ENCODE measurements around the gene CA7.
"Not testable (repeated sequence)": the region's sequence is repeated elsewhere in the genome, so short reads cannot be mapped to it uniquely, and the experiment has no call there.

The CA7 gene

DNA sequence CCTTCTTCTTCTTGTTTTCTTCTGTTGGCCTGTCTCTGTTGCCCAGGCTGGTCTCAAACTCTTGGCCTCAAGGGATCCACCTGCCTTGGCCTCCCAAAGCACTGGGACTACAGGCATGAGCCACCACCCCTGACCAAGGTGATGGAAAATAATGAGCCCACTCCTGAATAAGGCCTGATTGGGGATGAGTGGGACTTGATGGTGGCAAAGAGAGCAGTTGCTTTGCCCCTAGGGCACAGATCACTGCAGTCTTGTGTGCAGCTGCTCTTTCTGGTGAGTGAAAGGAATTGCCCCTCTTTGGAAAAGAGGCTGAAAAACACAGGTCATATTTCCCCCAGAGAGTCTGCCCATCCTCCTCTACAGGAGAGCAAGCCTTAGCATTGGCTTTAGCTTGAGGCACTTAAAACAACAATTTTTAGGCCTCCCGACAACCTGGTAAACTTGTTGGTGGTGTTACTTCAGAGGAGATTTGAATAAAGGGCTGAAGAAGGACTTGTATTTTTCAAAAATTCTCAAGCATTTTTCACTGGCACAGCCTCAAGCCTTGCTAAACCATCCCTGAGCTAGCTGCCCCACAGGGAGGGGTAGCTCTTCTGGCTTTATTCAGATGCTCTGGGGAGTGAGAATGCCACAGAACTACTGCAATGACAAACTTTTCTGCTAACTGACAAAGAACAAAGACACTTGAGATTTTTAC, 30.0 kb downstream of the CA7 start:
- DNase-seq, result no peak

DNA sequence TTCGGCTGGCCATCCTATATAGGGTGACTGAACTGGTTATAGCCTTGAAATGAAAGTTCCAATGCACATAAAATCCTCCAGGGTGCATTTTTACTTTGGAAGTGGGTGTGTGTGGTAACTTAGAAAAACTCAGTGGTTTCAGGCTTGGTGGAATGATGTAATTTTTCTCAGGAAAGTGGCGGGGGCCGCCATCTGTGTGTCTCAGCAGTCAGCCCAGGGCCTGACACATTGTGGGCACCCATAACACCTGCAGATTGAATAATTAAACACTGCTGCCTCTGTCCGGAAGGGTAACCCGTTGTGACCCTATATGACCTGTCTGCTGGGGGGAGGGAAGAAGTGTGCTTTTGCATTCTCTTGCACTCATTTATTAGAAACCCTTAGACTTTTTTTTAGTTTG, 33.9 kb downstream of the CA7 start:
- peak; percentile 76 to 83 for DNase-seq

- DNase-seq, result peak; percentile 90 to 93
Measured at GRCh38 chr16:66880288-66881013, 36.2 kb downstream of the CA7 start, which contains the start of gene PDP2. PDP2 (plus strand) TSS chr16:66880515; CDS start chr16:66884285, 3,770 bp downstream.

DNA sequence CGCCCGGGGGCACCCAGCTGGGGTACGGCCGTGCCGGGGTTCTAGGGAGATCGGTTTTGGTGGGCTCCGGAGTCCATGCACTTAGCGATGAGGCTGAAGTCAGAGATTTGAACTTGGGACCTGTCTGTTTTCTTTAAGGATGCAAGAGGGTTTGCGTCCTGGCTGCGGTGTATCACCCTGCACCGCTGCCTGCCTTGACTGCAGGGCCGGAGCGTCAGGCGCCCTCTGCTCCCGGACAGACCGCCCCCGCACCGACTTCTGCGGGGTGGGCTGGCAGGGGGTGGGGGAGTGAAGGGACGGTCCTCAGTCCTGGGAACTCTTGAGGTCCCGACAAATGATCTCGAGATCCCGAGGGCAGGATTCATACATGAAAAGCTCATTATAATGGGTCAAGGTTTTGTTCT, 36.8 kb downstream of the CA7 start:
- peak in 1 of 2 donors; percentile 21 for DNase-seq

GRCh38 chr16:66881560-66881959, 37.3 kb downstream of the CA7 start:
- no peak for DNase-seq

DNA sequence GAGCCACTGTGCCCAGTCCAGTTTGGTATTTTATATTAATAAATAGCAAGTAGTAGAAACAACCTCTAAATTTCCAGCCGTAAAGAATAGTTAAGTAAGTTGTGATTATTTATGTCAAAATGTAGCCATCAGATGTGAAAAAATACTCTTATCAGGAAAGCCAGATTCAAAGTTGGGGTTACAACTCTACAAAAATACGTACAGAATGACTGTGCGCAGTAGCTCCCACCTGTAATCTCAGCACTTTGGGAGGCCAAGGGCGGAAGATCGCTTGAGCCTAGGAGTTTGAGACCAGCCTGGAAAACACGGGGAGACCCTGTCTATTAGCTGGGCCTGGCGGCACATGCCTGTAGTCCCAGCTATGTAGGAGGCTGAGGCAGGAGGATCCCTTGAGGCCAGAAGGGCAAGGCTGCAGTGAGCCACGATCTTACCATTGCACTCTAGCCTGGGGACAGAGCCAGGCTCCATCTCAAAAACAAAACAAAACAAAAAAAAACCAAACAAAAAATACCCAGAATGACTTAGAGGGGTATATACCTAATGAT, 37.8 kb downstream of the CA7 start:
- DNase-seq, result no peak

DNA sequence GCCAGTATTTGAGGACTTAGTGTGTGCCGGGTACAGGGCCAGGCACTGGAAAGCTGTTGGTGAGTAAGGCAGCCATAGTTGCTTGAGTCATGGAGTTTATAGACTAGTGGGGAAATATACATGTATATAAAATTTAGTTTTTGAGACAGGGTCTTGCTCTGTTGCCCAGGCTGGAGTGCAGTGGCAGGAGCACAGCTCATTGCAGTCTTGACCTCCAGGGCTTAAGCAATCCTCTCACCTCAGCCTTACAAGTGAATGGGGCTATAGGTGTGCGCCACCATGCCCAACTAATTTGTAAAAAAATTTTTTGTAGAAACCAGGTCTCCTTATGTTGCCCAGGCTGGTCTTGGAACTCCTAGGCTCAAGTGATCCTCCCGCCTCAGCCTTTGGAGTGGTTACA, 38.5 kb downstream of the CA7 start:
- no peak for DNase-seq

DNA sequence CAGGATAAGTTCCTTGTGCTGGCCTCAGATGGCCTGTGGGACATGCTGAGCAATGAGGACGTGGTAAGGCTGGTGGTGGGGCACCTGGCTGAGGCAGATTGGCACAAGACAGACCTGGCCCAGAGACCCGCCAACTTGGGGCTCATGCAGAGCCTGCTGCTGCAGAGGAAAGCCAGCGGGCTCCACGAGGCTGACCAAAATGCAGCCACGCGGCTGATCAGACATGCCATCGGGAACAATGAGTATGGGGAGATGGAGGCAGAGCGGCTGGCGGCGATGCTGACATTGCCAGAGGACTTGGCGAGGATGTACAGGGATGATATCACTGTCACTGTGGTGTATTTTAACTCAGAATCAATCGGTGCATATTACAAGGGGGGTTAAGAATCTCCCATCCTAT, 41.3 kb downstream of the CA7 start:
- no peak for DNase-seq

DNA sequence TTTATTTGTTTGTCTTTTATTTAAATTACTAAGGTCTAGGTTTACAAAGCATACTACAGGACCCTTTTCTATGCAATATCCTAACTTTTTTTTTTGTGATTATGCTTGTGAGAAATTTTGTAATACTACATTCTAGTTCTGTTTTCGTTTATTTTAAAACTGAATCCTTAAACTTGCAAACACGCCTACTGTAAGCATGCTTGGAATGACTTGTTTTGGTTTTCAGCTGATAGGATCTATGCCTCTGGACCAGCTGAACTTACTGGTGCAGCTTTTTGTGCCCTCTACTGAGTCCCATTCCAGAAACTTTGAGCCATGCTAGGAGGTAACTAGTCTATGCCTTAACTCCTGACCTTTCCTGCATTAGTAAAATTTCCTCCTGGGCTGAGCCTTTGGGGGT, 42.1 kb downstream of the CA7 start:
- no peak for DNase-seq

DNA sequence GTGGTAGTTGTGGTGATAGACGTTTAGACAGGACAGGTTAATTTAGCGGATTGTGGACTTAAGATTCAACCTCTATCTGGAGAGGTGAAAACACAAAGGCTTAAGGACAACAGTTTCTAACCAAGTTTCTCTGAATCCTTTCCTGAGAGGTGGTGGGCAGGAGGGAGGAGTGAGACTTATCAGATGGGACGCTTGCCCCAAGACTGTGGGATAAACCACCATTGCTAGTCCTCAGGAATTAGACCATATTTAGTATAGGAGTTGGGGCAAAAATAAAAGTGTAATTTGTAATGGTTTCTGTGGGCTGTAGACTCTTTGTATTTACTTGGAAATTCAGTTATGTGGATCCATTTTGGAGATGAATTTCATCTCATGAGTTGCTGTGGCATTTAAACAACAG, 42.7 kb downstream of the CA7 start:
- DNase-seq, result no peak

GRCh38 chr16:66888647-66889615, 44.7 kb downstream of the CA7 start:
- DNase-seq, result no peak

DNA sequence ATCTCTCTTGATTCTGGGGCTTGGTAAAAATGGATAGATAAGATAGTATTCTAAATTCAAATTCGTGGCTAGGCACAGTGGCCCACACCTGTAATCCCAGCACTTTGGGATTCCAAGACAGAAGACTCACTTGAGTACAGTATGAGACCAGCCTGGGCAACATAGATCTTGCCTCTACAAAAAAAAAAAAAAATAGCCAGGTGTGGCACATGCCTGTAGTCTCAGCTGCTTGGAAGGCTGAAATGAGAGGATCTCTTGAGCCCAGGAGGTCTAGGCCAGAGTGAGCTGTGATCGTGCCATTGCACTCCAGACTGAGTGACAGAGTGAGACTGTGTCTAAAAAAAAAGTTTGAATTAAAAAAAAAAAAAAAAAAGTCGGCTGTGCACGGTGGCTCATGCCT, 45.4 kb downstream of the CA7 start:
- no peak for DNase-seq

- no peak for DNase-seq
Measured at GRCh38 chr16:66890799-66891198, 46.6 kb downstream of the CA7 start.

DNA sequence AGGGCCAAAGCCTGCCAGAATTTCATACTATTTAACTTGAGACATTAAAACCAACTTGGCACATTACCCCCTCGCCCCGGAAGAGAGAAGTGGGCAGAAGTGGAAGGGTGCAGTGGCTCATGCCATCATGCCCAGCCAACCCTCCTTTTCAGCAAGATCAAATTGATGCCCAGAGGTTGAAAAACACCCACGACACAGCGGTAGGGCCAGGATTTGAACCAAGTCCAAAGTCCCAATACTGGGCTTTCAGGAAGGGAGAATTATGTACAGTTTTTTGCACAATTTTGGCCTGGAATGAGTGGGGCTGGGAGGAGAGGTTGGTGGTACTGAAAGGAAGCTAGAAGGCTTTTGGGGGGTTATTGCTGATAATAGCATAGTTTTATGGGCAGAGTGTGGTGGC, 47.1 kb downstream of the CA7 start:
- DNase-seq, result no peak

GRCh38 chr16:66891797-66892196, 47.6 kb downstream of the CA7 start:
- no peak for DNase-seq

DNA sequence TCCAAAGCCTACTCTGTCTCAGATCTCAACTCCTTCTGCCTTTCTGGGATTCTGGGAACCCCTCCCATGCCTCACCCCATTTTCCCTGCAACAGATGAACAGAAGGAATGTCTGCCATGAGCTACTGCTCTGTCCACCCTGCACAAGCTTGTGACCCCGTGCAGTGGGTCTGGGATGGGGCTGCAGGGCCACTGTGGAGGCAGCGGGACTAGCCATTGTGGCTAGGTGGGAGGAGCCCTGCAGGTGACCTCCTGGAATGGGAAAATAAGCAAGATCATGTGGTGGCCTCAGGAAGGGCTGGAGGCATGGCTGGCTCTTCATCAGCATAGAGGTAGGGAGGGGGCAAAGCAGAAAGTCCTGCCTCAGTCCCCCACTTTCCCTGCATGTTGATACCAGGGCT, 49.8 kb downstream of the CA7 start:
- no peak for DNase-seq

DNA sequence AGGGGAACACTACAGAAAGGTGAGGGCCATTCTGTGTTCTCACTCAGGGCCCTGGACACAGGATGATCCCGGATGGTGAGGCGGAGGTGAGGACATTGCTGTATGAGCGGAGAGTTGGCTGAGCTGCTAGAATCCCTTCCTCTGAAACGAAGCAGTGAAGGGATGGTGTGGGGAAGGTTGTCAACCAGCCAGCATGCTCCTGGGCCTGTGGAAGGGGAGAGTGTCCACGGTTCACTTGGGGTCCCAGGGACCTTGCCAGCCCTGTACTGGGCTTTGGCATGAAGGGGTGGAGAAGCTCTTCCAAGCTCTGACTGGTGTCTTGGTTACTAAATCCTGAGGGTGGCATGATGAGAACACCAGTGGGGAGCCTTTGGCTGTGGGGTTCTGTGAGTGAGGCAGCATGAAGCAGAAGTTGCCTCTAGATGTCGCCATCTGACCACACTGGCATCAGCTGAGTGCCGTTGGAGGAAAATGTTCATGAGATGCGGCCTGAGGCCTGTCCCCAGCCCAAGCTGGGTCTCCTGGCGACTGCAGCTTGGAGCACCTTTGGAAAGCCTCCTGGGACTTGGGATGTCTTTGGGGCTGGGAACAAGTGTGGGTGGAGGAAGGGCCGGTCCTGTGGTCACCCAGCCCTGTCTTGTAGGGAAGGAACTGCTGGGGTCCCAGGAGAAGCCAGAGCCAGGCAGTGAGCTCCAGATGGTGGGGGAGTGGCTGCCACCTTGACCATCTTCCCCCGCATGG, 50.9 kb downstream of the CA7 start:
- DNase-seq, result peak; percentile 79 to 83

- no peak for DNase-seq
Measured at GRCh38 chr16:66895689-66895979, 51.4 kb downstream of the CA7 start.

DNA sequence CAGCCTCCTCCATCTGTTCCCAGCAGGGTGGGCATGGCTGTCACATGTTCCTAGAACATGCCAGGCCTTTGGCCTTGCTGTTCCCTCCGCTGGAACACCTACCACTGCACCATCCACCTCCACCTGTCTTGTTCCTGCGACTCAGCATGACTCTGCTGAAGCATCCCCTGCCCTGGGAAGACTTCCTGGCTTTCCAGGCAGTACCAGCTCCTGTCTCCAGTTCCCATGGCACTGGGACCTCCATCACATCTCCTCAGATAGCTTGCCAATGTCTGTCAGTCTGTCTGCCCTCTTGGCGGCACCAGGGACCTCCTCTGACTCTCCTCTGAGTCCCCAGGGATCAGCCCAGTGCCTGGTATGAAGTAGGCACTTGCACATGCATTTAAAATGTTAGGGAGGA, 51.8 kb downstream of the CA7 start:
- DNase-seq, result no peak

- not testable (repeated sequence) for DNase-seq
Measured at GRCh38 chr16:66896682-66897081, 52.5 kb downstream of the CA7 start.

DNA sequence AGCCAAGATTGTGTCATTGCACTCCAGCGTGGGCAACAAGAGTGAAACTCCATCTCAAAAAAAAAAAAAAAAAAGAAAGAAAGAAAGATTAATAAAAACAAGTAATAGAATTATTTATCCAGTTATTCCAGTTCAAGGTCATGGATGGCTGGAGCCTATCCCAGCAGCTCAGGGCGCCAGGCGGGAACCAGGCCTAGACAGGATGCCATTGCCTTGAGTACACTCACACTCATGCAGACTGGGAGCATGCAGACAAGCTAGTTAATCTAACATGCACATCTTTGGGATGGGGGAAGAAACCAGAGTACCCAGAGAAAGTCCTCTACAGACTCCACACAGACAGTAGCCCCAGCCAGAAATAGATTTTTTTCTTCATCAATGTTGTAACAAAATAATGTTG, 54.0 kb downstream of the CA7 start:
- no peak for DNase-seq

DNA sequence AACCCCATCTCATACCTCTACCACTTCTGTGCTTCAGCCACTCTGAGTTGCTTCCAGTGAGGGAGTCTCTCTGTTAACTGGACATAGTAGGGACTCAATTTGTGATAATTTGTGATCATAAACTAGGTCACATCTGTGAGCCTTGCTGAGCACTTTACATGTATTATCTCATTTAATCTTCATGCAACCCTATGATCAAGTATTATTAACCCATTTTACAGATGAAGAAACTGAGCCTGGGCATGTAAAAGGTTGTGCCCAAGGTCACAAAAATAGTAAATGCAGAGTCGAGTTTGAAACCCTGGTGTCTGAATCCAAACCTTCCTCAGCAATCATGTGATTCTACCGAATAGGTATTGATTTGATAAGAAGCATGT, 54.7 kb downstream of the CA7 start:
- no peak for DNase-seq
